Adrenal gland (tissue), 12 donors: ENCODE data around the gene CCL27. TPM values are rescaled to one million over a fixed set of nuclear protein-coding genes. Genes with fewer than 3 reads are reported as not detected.
A peak's percentile ranks its signal among the peaks of the same experiment; 100 is the strongest.

Experiments
- DNase-seq, 7 donors: peaks; one replicate each; pipeline ENCODE4 v3.0.0-alpha.2; 2019 to 2020
- H3K27ac ChIP-seq, 5 donors: fragments of 200-600 bp; sonication (generic) in 4 of 5; 1 replicate in 3 of 5; 2 replicates in 2 of 5; pipeline versions ENCODE4 v1.5.1 to v1.8.0; 2016 to 2020; ENCODE audit warnings: mild to moderate bottlenecking in 1 of 5
- H3K27me3 ChIP-seq: fragments of 200-600 bp; 2 replicates; pipeline ENCODE4 v1.8.0; 2021
- H3K36me3 ChIP-seq, 2 donors: fragments of 200-600 bp; replicated peaks in 1 of 2; 1 replicate in 1 of 2; 2 replicates in 1 of 2; pipeline versions ENCODE4 v1.5.1 to v1.8.0; 2018 to 2022
- H3K4me1 ChIP-seq, 2 donors: fragments of 200-600 bp; replicated peaks in 1 of 2; 1 replicate in 1 of 2; 2 replicates in 1 of 2; pipeline versions ENCODE4 v1.5.1 to v1.8.0; 2018 to 2021
- H3K4me3 ChIP-seq, 4 donors: fragments of 200-600 bp; sonication (generic) in 3 of 4; one replicate each; pipeline ENCODE4 v1.5.1; 2016 to 2018
- H3K9me3 ChIP-seq, 3 donors: fragments of 200-600 bp; sonication (generic) in 1 of 3; replicated peaks in 1 of 3; 1 replicate in 2 of 3; 2 replicates in 1 of 3; pipeline versions ENCODE4 v1.5.1 to v1.8.0; 2016 to 2021
- CTCF ChIP-seq, 6 experiments: fragments of 450-650 bp in 4 of 6; fragments of 200-600 bp in 2 of 6; sonication (generic) in 1 of 6; IDR thresholded peaks; 1 replicate in 5 of 6; 2 replicates in 1 of 6; pipeline versions ENCODE4 v1.5.1 to v1.8.0; 2016 to 2021; ENCODE audit warnings: antibody characterized with exemption in 6 of 6, mild to moderate bottlenecking in 2 of 6, moderate library complexity in 1 of 6
- POLR2A ChIP-seq, 2 donors: fragments of 450-650 bp; IDR thresholded peaks; one replicate each; pipeline ENCODE4 v1.6.1; 2017; ENCODE audit warnings: antibody characterized with exemption in 2 of 2, mild to moderate bottlenecking in 2 of 2, moderate library complexity in 1 of 2
- WGBS, 4 donors: extraction: QIAGEN DNeasy Blood & Tissue Kit in 2 of 4; methylation state at CpG; one replicate each; pipeline versions ENCODE4 v1.1.5 to v1.1.7; 2013 to 2017; 5-methylcytosine and 5-hydroxymethylcytosine counted together
- intact Hi-C, 2 donors: fragments of 100-400 bp; cut with DNase I; formaldehyde crosslinking; loops; one replicate each; pipeline versions ENCODE4 v1.14.1 to v1.15.0; 2022 to 2023
- polyA plus RNA-seq, 3 donors: library from polyadenylated mRNA; stranded (reverse); fragments of 200-250 nt in 2 of 3; fragments of 350-450 nt in 1 of 3; fragmentation: Illumina TruSeq in 1 of 3; extraction: RNeasy Lipid Tissue Mini Kit (QIAGEN cat#74804) in 1 of 3; gene quantifications; one replicate each; pipeline ENCODE4 v1.2.3, GENCODE V29; 2013 to 2014
- total RNA-seq, 9 donors: library from RNA; depleted of rRNA in 4 of 9; stranded (reverse); fragments of >200 nt in 4 of 9; fragments of 120-200 nt in 1 of 9; fragmentation: NEBNext Ultra II Directional in 1 of 9; extraction: Animal tissue kit (Norgen Biotek cat#: 25700) in 1 of 9; gene quantifications; one replicate each; pipeline versions ENCODE4 v1.1.0 to v1.2.4, GENCODE V29; 2013 to 2023
- donor health status: healthy with polysubstance abuse.
- donor health status: Bipolar disorder and iron deficiency.
- donor health status: DM: yes; HTN: yes; CAD: no.
- donor health status: DM: no; HTN: no; CAD: no.
- donor health status: DM: no; HTN: no; CAD: no.
- donor health status: DM: yes; HTN: yes; CAD: no.

The CCL27 gene
- total and polyA plus RNA-seq, 12 donors: 0.10 to 0.65 (median 0.33) TPM; not detected in 7

GRCh38 chr9:34709196-34709978 lies 46.9 kb upstream of the CCL27 start:
- DNase-seq: no peak
- Histone ChIP-seq H3K9me3 (no peaks in the 10 kb centered on the region), H3K27me3 (no peaks in the 10 kb centered on the region), H3K4me1 (no peaks in the 10 kb centered on the region), H3K4me3 (no peak overlapping the region), H3K27ac (peak overlapping the region in 1 of 5 donors; percentile 28), H3K36me3 (no peaks in the 10 kb centered on the region)
- intact Hi-C loops: loop anchor here in 1 of 2 donors (10.0 kb wide), 1 partner anchor 55 kb away; the partner anchor contains the start of gene IL11RA
- no peak for TF ChIP-seq CTCF (IDR thresholded peaks at IDR 0.05)
- no peak for TF ChIP-seq POLR2A (IDR thresholded peaks at IDR 0.05)
- 93 to 100% (median 96%) methylated on average over 9 of the region's 9 CpGs; no CpG with 5 or more reads in 1 of the 4 donors for WGBS, 4 donors

GRCh38 chr9:34707130-34707529 lies 44.7 kb upstream of the CCL27 start:
- 90 to 94% (median 92%) methylated on average over 2 of the region's 2 CpGs for WGBS, 4 donors
- Histone ChIP-seq H3K36me3 (no peaks in the 10 kb centered on the region), H3K4me3 (no peak overlapping the region), H3K27ac (no peak overlapping the region), H3K4me1 (no peaks in the 10 kb centered on the region), H3K27me3 (no peaks in the 10 kb centered on the region), H3K9me3 (no peaks in the 10 kb centered on the region)
- TF ChIP-seq POLR2A (IDR thresholded peaks at IDR 0.05): no peak
- no peak for TF ChIP-seq CTCF (IDR thresholded peaks at IDR 0.05)
- DNase-seq: no peak
- intact Hi-C loops: loop anchor here in 1 of 2 donors (10.0 kb wide), 1 partner anchor 52 kb away; the partner anchor contains the start of gene IL11RA

- Histone ChIP-seq H3K27ac (peak overlapping the region in 2 of 5 donors; percentile 64 to 68), H3K36me3 (no peaks in the 10 kb centered on the region), H3K4me3 (peak overlapping the region in 3 of 4 donors; percentile 51 to 74 (median 64)), H3K9me3 (no peaks in the 10 kb centered on the region), H3K27me3 (no peaks in the 10 kb centered on the region), H3K4me1 (peaks cover 0 to 6% of the 10 kb centered on the region in 2 donors)
- DNase-seq: peak; percentile 84 to 94 (median 87)
- WGBS, 4 donors: 1 to 5% (median 3%) methylated on average over 27 to 30 of the region's 30 CpGs
- intact Hi-C loops: loop anchor here in 1 of 2 donors (10.0 kb wide), 1 partner anchor 47 kb away; the partner anchor contains the start of gene IL11RA
- peak in 1 of 2 donors; percentile 7 for TF ChIP-seq POLR2A (IDR thresholded peaks at IDR 0.05)
- TF ChIP-seq CTCF (IDR thresholded peaks at IDR 0.05): peak; percentile 92 to 99 (median 96)
These were observed 39.6 kb upstream of the CCL27 start for GRCh38 chr9:34701769-34702736.
